Gastroesophageal sphincter (tissue), 3 donors: ENCODE measurements around the gene ACAA2.

Source experiments
- EP300 ChIP-seq: sonication (generic); formaldehyde crosslinking; IDR thresholded peaks from one replicate; pipeline ENCODE4 v1.6.1; 2017; ENCODE audit warnings: antibody characterized with exemption, mild to moderate bottlenecking
- POLR2A ChIP-seq, 2 donors: fragments of 450-650 bp; IDR thresholded peaks; one replicate each; pipeline ENCODE4 v1.6.1; 2017; ENCODE audit warnings: antibody characterized with exemption in 2 of 2, mild to moderate bottlenecking in 2 of 2, moderate library complexity in 1 of 2
- POLR2AphosphoS5 ChIP-seq: sonication (generic); formaldehyde crosslinking; IDR thresholded peaks from one replicate; pipeline ENCODE4 v1.6.1; 2017; ENCODE audit warnings: antibody characterized with exemption
- TF ChIP-seq, protein P1 (sequence below), 4 experiments: fragments of 200-600 bp in 2 of 4; fragments of 450-650 bp in 2 of 4; sonication (generic) in 1 of 4; IDR thresholded peaks; one replicate each; pipeline ENCODE4 v1.5.1; 2017 to 2019; ENCODE audit warnings: antibody characterized with exemption in 4 of 4, mild to moderate bottlenecking in 2 of 4, moderate library complexity in 2 of 4

DNA sequence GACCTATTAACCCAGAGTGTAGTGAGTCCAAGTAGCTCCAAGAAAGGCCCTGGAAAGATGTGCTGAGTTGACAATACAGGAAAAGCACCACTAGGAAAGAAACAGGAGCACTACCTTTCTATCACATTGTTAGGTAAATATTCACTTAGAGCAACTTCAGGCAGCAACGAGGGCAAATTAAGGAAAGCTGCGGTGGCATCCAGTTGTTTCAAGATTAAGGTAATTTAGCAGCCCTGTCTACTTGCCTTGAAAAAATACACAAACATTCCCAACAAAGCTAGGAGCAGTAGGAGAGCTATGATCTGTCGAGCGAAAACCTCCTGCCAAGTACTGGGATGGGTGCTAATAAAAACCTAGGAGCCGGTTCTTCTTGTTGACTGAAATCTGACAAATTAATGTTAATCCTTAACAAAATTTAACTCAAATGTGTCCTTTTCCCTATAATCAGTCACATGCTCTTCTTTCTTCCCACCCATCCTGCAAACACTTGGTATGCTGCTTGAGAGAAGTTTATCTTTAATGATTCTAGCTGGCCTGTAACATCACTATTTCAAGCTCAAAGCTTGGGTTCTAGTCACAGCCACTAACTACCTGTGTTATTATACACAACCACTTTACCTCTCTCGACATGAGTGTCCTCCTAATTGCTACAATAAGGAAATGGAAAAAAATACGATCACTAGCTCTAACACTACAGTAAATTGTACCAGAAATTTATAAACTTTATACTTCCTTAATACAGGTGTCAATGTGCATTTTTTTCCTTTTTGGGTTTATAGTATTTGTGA is 2.0 kb downstream of the ACAA2 start:
- TF ChIP-seq, protein P1, sequence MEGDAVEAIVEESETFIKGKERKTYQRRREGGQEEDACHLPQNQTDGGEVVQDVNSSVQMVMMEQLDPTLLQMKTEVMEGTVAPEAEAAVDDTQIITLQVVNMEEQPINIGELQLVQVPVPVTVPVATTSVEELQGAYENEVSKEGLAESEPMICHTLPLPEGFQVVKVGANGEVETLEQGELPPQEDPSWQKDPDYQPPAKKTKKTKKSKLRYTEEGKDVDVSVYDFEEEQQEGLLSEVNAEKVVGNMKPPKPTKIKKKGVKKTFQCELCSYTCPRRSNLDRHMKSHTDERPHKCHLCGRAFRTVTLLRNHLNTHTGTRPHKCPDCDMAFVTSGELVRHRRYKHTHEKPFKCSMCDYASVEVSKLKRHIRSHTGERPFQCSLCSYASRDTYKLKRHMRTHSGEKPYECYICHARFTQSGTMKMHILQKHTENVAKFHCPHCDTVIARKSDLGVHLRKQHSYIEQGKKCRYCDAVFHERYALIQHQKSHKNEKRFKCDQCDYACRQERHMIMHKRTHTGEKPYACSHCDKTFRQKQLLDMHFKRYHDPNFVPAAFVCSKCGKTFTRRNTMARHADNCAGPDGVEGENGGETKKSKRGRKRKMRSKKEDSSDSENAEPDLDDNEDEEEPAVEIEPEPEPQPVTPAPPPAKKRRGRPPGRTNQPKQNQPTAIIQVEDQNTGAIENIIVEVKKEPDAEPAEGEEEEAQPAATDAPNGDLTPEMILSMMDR (IDR thresholded peaks at IDR 0.05) = no peak
- no peak for TF ChIP-seq POLR2A (IDR thresholded peaks at IDR 0.05)
- no peak for TF ChIP-seq EP300
- TF ChIP-seq POLR2AphosphoS5 = no peak
